ENCODE measurements around the gene NDRG3.
"Not testable (repeated sequence)": the region's sequence is repeated elsewhere in the genome, so short reads cannot be mapped to it uniquely, and the experiment has no call there.

Gene NDRG3

GRCh38 chr20:36624068-36624943 is 121.6 kb downstream of the NDRG3 start:
- no peak for TF ChIP-seq CTCF (IDR thresholded peaks at IDR 0.05; ENCODE audit: low read depth, low read length)
- H3K4me3 ChIP-seq (ENCODE audit: low read depth, low read length) = no peak overlapping the region

- TF ChIP-seq CTCF (IDR thresholded peaks at IDR 0.05; ENCODE audit: low read depth, low read length) = no peak
- H3K4me3 ChIP-seq (ENCODE audit: low read depth, low read length) = no peak overlapping the region
Observed at GRCh38 chr20:36623444-36623843, 122.4 kb downstream of the NDRG3 start.

GRCh38 chr20:36620917-36621316 is 125.0 kb downstream of the NDRG3 start:
- TF ChIP-seq CTCF (IDR thresholded peaks at IDR 0.05; ENCODE audit: low read depth, low read length) = no peak
- no peak overlapping the region for H3K4me3 ChIP-seq (ENCODE audit: low read depth, low read length)

GRCh38 chr20:36614781-36615557 is 130.9 kb downstream of the NDRG3 start:
- no peak overlapping the region for H3K4me3 ChIP-seq (ENCODE audit: low read depth, low read length)
- no peak for TF ChIP-seq CTCF (IDR thresholded peaks at IDR 0.05; ENCODE audit: low read depth, low read length)

GRCh38 chr20:36613974-36614373 is 131.9 kb downstream of the NDRG3 start:
- H3K4me3 ChIP-seq (ENCODE audit: low read depth, low read length) = no peak overlapping the region
- TF ChIP-seq CTCF (IDR thresholded peaks at IDR 0.05; ENCODE audit: low read depth, low read length) = no peak

GRCh38 chr20:36611625-36612024 is 134.3 kb downstream of the NDRG3 start:
- no peak overlapping the region for H3K4me3 ChIP-seq (ENCODE audit: low read depth, low read length)
- no peak for TF ChIP-seq CTCF (IDR thresholded peaks at IDR 0.05; ENCODE audit: low read depth, low read length)

GRCh38 chr20:36608388-36608728 is 137.5 kb downstream of the NDRG3 start:
- not testable (repeated sequence) for H3K4me3 ChIP-seq (ENCODE audit: low read depth, low read length)
